K562 (cell line): ENCODE results near the gene ENTR1. TPM values are rescaled to one million over a fixed set of nuclear protein-coding genes. Genes with fewer than 3 reads are reported as not detected.
A peak's percentile ranks its signal among the peaks of the same experiment; 100 is the strongest.

Source experiments
- ATF7 ChIP-seq: fragments of 450-650 bp; IDR thresholded peaks from 2 replicates; pipeline ENCODE4 v1.7.1; 2014; ENCODE audit warnings: mild to moderate bottlenecking, moderate library complexity
- BHLHE40 ChIP-seq: IDR thresholded peaks from 2 replicates; pipeline ENCODE4 v1.6.1; 2011; ENCODE audit warnings: low read length, improper control_type of control experiment
- BRF1 ChIP-seq: IDR thresholded peaks from 3 replicates; pipeline ENCODE4 v1.6.1; 2011; ENCODE audit warnings: borderline replicate concordance, mild to moderate bottlenecking; ENCODE audit not compliant: insufficient read length; ENCODE audit errors: extremely low read depth
- CBFA2T3 ChIP-seq: fragments of 450-650 bp; IDR thresholded peaks from 2 replicates; pipeline ENCODE4 v1.6.1; 2017
- CLOCK ChIP-seq: fragments of 250-450 bp; sonication (Bioruptor Pico); IDR thresholded peaks from 2 replicates; pipeline ENCODE4 v1.4.0; 2020; ENCODE audit warnings: mild to moderate bottlenecking, moderate library complexity, borderline replicate concordance
- CREB5 ChIP-seq: fragments of 250-450 bp; sonication (Bioruptor Pico); IDR thresholded peaks from 2 replicates; pipeline ENCODE4 v1.5.0; 2020; ENCODE audit warnings: mild to moderate bottlenecking
- CREM ChIP-seq: IDR thresholded peaks from 2 replicates; pipeline ENCODE4 v1.6.1; 2014; ENCODE audit warnings: antibody characterized with exemption, low read depth
- JUNB ChIP-seq: fragments of 450-650 bp; formaldehyde crosslinking; conservative IDR thresholded peaks from 2 replicates; pipeline ENCODE4 v1.4.0; 2020; ENCODE audit warnings: mild to moderate bottlenecking
- MEF2D ChIP-seq: conservative IDR thresholded peaks from 2 replicates; pipeline ENCODE4 v1.6.1; 2016; ENCODE audit warnings: low read depth, missing genetic modification characterization, missing compliant biosample characterization
- NEUROD1 ChIP-seq: fragments of 150-350 bp; IDR thresholded peaks from 2 replicates; pipeline ENCODE4 v1.6.1; 2014; ENCODE audit warnings: borderline replicate concordance, low read length, low read depth; ENCODE audit not compliant: partially characterized antibody
- SAP30 ChIP-seq: fragments of 200-600 bp; sonication (generic); IDR thresholded peaks from 2 replicates; pipeline ENCODE4 v1.6.1; 2012; ENCODE audit warnings: borderline replicate concordance, low read depth, mild to moderate bottlenecking, moderate library complexity, low read length, control low read depth, inconsistent platforms; ENCODE audit not compliant: insufficient read depth, poor library complexity, severe bottlenecking
- SFPQ ChIP-seq: fragments of 200-400 bp; formaldehyde crosslinking; IDR thresholded peaks from 2 replicates; pipeline ENCODE4 v1.6.1; 2017; ENCODE audit warnings: mild to moderate bottlenecking, low read depth, low read length, moderate library complexity
- SMAD3 ChIP-seq: fragments of 450-650 bp; formaldehyde crosslinking; conservative IDR thresholded peaks from 2 replicates; pipeline ENCODE4 v1.4.0; 2020; ENCODE audit warnings: mild to moderate bottlenecking
- STAG1 ChIP-seq: sonication (generic); formaldehyde crosslinking; IDR thresholded peaks from 2 replicates; pipeline ENCODE4 v1.5.0; 2020; ENCODE audit warnings: missing genetic modification reagents, borderline replicate concordance
- TEAD1 ChIP-seq, 2 experiments: fragments of 450-650 bp in 1 of 2; sonication (generic) in 1 of 2; formaldehyde crosslinking; IDR thresholded peaks; 2 replicates each; pipeline versions ENCODE4 v1.4.0 to v1.8.0; 2020 to 2022; ENCODE audit warnings: mild to moderate bottlenecking in 2 of 2, missing genetic modification reagents in 1 of 2
- TRIM28 ChIP-seq: fragments of 450-650 bp; IDR thresholded peaks from 2 replicates; pipeline ENCODE4 v1.6.1; 2017
- ZNF124 ChIP-seq: sonication (generic); formaldehyde crosslinking; IDR thresholded peaks from 2 replicates; pipeline ENCODE4 v1.8.1; 2022; ENCODE audit warnings: missing genetic modification reagents
- ZNF133 ChIP-seq: fragments of 250-450 bp; sonication (Bioruptor Pico); IDR thresholded peaks from 2 replicates; pipeline ENCODE4 v1.4.0; 2020; ENCODE audit warnings: mild to moderate bottlenecking
- ZNF184 ChIP-seq: sonication (generic); formaldehyde crosslinking; IDR thresholded peaks from 2 replicates; pipeline ENCODE4 v1.5.0; 2020; ENCODE audit warnings: missing genetic modification reagents
- ZNF24 ChIP-seq: fragments of 450-650 bp; IDR thresholded peaks from 2 replicates; pipeline ENCODE4 v1.6.1; 2016
- polyA plus RNA-seq, 8 experiments: library from polyadenylated mRNA; depleted of rRNA in 4 of 8; stranded (reverse) in 5 of 8; unstranded in 3 of 8; fragments of >200 nt; fragmentation: Nextera tagmentation in 2 of 8; fragmentation: Illumina TruSeq in 1 of 8; extraction: Ambion mirVana in 2 of 8; extraction: Trizol in 1 of 8; gene quantifications; 2 replicates each; pipeline versions ENCODE4 v1.2.1 to v1.2.3, GENCODE V29; 2011 to 2014; ENCODE audit warnings: inconsistent platforms in 1 of 8, missing spikeins in 1 of 8
- total RNA-seq, 7 experiments: library from RNA; depleted of rRNA in 6 of 7; stranded (reverse); fragments of >200 nt in 6 of 7; fragmentation: Illumina TruSeq in 2 of 7; extraction: Trizol in 2 of 7; gene quantifications; 2 replicates each; pipeline versions ENCODE4 v1.2.1 to v1.2.3, GENCODE V29; 2011 to 2021; ENCODE audit warnings: low replicate concordance in 1 of 7
- TF ChIP-seq, protein P1 (sequence below), 3 experiments: IDR thresholded peaks in 2 of 3; conservative IDR thresholded peaks in 1 of 3; 2 replicates each; pipeline ENCODE4 v1.5.1; 2011 to 2012; ENCODE audit warnings: low read length in 3 of 3, mild to moderate bottlenecking in 3 of 3, control low read depth in 2 of 3, improper control_type of control experiment in 1 of 3, inconsistent platforms in 1 of 3, low read depth in 1 of 3, mixed read lengths in 1 of 3, moderate library complexity in 1 of 3; ENCODE audit not compliant: insufficient read depth in 2 of 3

ENTR1 gene
- total and polyA plus RNA-seq, 9 of the 15 experiments (the other 6 are each of a cell fraction or from before 2014, with no cell fraction given): 6.7 to 106 (median 72.6) TPM

- no peak for TF ChIP-seq SFPQ
- TF ChIP-seq NEUROD1: peak; percentile 76
- TF ChIP-seq BRF1: no peak
- peak; percentile 18; the same call in 1 of the 2 replicates for TF ChIP-seq STAG1
- no peak for TF ChIP-seq CLOCK (CRISPR knock-in tag)
- TF ChIP-seq MEF2D (tag): no peak
- peak; percentile 65 for TF ChIP-seq CREM
- TF ChIP-seq TEAD1 (CRISPR knock-in tag; IDR thresholded peaks at IDR 0.05): peak; percentile 48 to 93; a peak in 1 of 4 replicates
- 0 out of 2 replicates have a peak, but pooled peaks have one; percentile 10 for TF ChIP-seq CBFA2T3
- no peak for TF ChIP-seq ZNF124
- TF ChIP-seq CREB5 (CRISPR knock-in tag): no peak
- peak; percentile 60 for TF ChIP-seq BHLHE40
- no peak for TF ChIP-seq ZNF24
- TF ChIP-seq ZNF184 (CRISPR knock-in tag): no peak
- TF ChIP-seq SMAD3 (CRISPR knock-in tag): no peak
- peak; percentile 77 for TF ChIP-seq SAP30
- TF ChIP-seq, protein P1, sequence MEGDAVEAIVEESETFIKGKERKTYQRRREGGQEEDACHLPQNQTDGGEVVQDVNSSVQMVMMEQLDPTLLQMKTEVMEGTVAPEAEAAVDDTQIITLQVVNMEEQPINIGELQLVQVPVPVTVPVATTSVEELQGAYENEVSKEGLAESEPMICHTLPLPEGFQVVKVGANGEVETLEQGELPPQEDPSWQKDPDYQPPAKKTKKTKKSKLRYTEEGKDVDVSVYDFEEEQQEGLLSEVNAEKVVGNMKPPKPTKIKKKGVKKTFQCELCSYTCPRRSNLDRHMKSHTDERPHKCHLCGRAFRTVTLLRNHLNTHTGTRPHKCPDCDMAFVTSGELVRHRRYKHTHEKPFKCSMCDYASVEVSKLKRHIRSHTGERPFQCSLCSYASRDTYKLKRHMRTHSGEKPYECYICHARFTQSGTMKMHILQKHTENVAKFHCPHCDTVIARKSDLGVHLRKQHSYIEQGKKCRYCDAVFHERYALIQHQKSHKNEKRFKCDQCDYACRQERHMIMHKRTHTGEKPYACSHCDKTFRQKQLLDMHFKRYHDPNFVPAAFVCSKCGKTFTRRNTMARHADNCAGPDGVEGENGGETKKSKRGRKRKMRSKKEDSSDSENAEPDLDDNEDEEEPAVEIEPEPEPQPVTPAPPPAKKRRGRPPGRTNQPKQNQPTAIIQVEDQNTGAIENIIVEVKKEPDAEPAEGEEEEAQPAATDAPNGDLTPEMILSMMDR (IDR thresholded peaks at IDR 0.05 in 2 of 3, conservative IDR thresholded peaks at IDR 0.05 in 1 of 3; ENCODE audit: insufficient read depth in 2 of 3, low read depth in 1 of 3, low read length in 3 of 3): peak; percentile 53 to 73 (median 55); a peak in 5 of 6 replicates
- peak; percentile 91 for TF ChIP-seq ATF7
- TF ChIP-seq TRIM28: no peak
- TF ChIP-seq ZNF133 (CRISPR knock-in tag): no peak
- TF ChIP-seq JUNB: no peak
Observed at GRCh38 chr9:136372561-136373299, 37.7 kb downstream of the ENTR1 start (continued).
